Right lobe of liver (tissue), 6 donors: ENCODE measurements around the gene EME2. TPM values are rescaled to one million over a fixed set of nuclear protein-coding genes. Genes with fewer than 3 reads are reported as not detected.

ENCODE experiments used
- ATAC-seq, 4 donors: fragments of 200-7000 bp; cut with Tn5 transposase; one replicate each; pipeline ENCODE4 v1.9.1; 2020; ENCODE audit warnings: mild to moderate bottlenecking in 4 of 4, moderate library complexity in 4 of 4
- DNase-seq, 3 donors: peaks; one replicate each; pipeline ENCODE4 v3.0.0-alpha.2; 2020
- H3K27ac ChIP-seq, 3 donors: fragments of 200-600 bp; one replicate each; pipeline ENCODE4 v1.8.0; 2022
- H3K27me3 ChIP-seq, 2 donors: fragments of 200-600 bp; one replicate each; pipeline ENCODE4 v1.8.0; 2022
- H3K36me3 ChIP-seq, 4 donors: fragments of 200-600 bp; sonication (generic) in 1 of 4; one replicate each; pipeline versions ENCODE4 v1.5.1 to v1.8.0; 2017 to 2022; ENCODE audit warnings: control low read depth in 1 of 4
- H3K4me1 ChIP-seq, 4 donors: fragments of 200-600 bp; sonication (generic) in 1 of 4; one replicate each; pipeline versions ENCODE4 v1.5.1 to v1.8.0; 2017 to 2022; ENCODE audit warnings: control low read depth in 1 of 4
- H3K4me3 ChIP-seq, 3 donors: fragments of 200-600 bp; one replicate each; pipeline ENCODE4 v1.8.0; 2022
- H3K9me3 ChIP-seq, 4 donors: fragments of 200-600 bp; sonication (generic) in 1 of 4; one replicate each; pipeline versions ENCODE4 v1.5.1 to v1.8.0; 2017 to 2022; ENCODE audit warnings: control low read depth in 1 of 4
- CTCF ChIP-seq, 4 donors: fragments of 200-600 bp in 3 of 4; fragments of 450-650 bp in 1 of 4; IDR thresholded peaks; one replicate each; pipeline versions ENCODE4 v1.5.1 to v1.8.0; 2016 to 2022; ENCODE audit warnings: antibody characterized with exemption in 4 of 4, mild to moderate bottlenecking in 2 of 4
- POLR2A ChIP-seq: fragments of 450-650 bp; IDR thresholded peaks from one replicate; pipeline ENCODE4 v1.6.1; 2017; ENCODE audit warnings: antibody characterized with exemption, mild to moderate bottlenecking
- WGBS: methylation state at CpG from one replicate; pipeline ENCODE4 v1.1.6; 2018; ENCODE audit warnings: low coverage, low lambda C conversion rate; ENCODE audit not compliant: insufficient coverage; ENCODE audit errors: missing lambda C conversion rate; 5-methylcytosine and 5-hydroxymethylcytosine counted together
- intact Hi-C, 2 donors: fragments of 100-400 bp; cut with DNase I; formaldehyde crosslinking; loops; one replicate each; pipeline versions ENCODE4 v1.11.2 to v1.14.1; 2022
- total RNA-seq, 6 experiments: library from RNA; depleted of rRNA in 2 of 6; stranded (reverse); fragments of >200 nt in 2 of 6; fragmentation: NEBNext Ultra II Directional in 3 of 6; extraction: Animal tissue kit (Norgen Biotek cat#: 25700) in 3 of 6; gene quantifications; one replicate each; pipeline versions ENCODE4 v1.1.0 to v1.2.4, GENCODE V29; 2016 to 2023
- donor health status: DM: no; HTN: yes; CAD: no.
- donor health status: DM: no; HTN: no; CAD: no.
- donor health status: DM: no; HTN: no; CAD: no.
- donor health status: DM: no; HTN: yes; CAD: no.
- donor health status: DM: no; HTN: yes; CAD: no.

Gene EME2
- total RNA-seq, 6 experiments from 2014 or later, result 3.8 to 11.1 (median 5.0) TPM

DNA sequence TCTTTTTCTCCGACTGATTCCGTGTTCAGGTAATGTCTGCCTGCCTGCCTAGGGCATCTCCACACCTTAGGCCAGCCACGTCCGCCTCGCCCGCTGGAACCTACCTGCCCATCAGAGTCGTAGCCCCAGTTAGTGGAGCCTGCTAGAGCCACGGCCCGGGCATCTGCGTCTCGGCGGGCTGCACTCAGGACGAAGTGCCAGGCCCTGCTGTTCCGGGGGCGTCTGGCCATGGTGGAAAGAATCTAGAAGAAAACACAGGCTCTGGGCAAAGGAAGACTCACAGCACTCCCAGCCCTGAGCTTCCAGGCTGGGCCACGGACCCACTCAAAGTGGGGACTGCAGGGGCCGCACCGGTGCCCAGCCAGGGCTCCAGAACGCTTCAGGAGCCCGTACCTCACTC is 8.6 kb downstream of the EME2 start:
- H3K27ac ChIP-seq, result peak overlapping the region; percentile 75 to 95 (median 78)
- WGBS, result 60% methylated on average over 1 of the region's 20 CpGs

DNA sequence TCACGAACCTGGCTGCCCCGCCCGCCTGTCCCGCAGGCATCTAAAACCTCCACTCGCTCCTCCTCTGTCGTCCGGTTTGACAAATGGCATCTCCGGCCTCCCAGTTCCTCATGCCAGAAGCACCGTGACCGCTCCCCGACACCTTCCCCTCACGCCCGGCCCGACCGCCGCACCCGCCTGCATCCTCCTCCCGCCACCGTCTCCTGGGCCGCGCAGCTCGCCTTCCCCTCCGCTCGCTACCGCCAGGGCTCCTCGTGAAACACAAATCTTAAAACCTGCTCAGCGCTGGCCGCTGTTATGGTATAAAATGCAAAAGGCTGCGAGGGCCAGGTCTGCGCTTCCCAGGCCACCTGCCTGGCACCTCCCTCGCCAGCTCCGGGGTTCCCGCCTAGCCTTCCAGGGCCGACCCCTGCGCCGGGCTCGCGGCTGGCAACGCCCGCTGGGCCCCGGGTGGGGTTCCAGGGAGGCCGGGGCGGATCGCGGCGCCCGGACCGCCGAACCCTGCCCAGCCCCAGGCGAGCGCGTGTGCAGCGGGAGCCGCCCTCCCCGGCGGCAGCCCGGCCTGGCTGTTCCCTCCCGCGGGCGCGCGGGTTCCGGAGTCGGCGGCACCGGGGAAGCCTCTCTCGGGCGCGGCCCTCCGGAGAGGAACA is 9.3 kb downstream of the EME2 start:
- peaks cover 0 to 17% (median 4%) of the 10 kb centered on the region in 4 donors for H3K36me3 ChIP-seq
- ATAC-seq (peak in 2 of 4 donors; percentile 0 to 10), DNase-seq (peak; percentile 44 to 62 (median 56))
- WGBS, result 0% methylated on average over 24 of the region's 70 CpGs
- H3K27ac ChIP-seq, result peak overlapping the region; percentile 75 to 95 (median 78)
- intact Hi-C loops, result no loop called here
- no peaks in the 10 kb centered on the region for H3K9me3 ChIP-seq
- TF ChIP-seq CTCF (IDR thresholded peaks at IDR 0.05) (no peak), POLR2A (no peak)
- peaks cover 0 to 35% (median 11%) of the 10 kb centered on the region in 4 donors for H3K4me1 ChIP-seq
- no peaks in the 10 kb centered on the region for H3K27me3 ChIP-seq
- peak overlapping the region; percentile 84 to 94 (median 86) for H3K4me3 ChIP-seq

More for the DNA sequence above, 8.6 kb downstream of the EME2 start:
- H3K4me3 ChIP-seq, result peak overlapping the region; percentile 84 to 94 (median 86)
- TF ChIP-seq CTCF (IDR thresholded peaks at IDR 0.05), result no peak
- TF ChIP-seq POLR2A, result no peak
- peaks cover 0 to 22% (median 4%) of the 10 kb centered on the region in 4 donors for H3K36me3 ChIP-seq
- no peaks in the 10 kb centered on the region for H3K9me3 ChIP-seq
- H3K27me3 ChIP-seq, result no peaks in the 10 kb centered on the region
- H3K4me1 ChIP-seq, result peaks cover 0 to 35% (median 11%) of the 10 kb centered on the region in 4 donors
- intact Hi-C loops, result no loop called here
- peak in 2 of 3 donors; percentile 37 to 56 for DNase-seq
- no peak for ATAC-seq

DNA sequence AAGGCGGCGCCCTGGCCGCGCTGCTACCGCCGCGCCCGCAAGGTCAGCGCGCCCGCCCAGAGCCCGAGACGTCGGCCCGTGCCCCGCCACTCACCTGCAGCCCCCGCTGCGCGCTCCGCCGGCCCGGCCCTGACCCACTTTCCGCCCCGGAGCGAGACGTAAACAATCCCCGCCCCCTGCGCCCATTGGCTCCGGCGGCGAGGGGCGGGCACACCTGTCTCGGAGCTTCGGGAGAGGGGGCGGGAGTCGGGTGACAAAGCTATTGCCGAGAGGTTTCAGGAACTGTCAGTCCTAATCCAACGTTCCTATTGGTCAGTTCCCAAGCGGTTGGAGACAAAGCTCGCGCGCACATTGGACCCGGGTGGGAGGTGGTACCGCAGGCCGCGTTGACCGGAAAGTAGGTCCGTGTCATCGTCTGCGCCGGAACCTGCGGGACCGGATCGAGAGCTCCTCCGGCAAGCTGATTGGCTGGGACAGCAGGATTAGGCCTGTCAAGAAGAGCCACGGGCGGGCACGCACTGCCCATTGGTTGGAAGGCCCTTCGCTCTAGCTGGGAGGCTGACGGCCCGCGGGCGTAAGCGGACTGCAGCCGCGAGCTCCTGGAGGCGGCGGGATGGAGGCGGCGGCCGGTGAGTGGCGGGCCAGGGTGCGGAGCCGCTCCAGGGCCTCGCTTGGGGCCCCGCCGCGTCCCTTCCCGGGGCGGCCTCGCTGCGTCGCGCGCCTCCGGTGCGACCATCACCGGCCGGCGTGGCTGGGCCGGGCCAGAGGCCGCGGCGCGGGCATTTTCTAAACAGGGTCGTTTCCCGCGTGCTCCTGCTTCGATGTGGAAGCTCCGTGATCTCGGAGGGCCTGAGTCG is 10.0 kb downstream of the EME2 start, which contains the start of the genes NUBP2 and SPSB3:
NUBP2 (plus strand) TSS at position 553 of the 857 bp plus-strand sequence; CDS start at position 614, 61 bp downstream.
SPSB3 (minus strand) TSS at position 164 of the 857 bp plus-strand sequence. CDS start 1,088 bp downstream, outside the sequence.
- TF ChIP-seq CTCF (IDR thresholded peaks at IDR 0.05), result no peak
- TF ChIP-seq POLR2A, result peak; percentile 49
- 0% methylated on average over 18 of the region's 102 CpGs for WGBS
- Histone ChIP-seq H3K4me3 (peak within 1 kb of the TSS; percentile 84 to 94 (median 86)), H3K4me1 (peaks cover 0 to 35% (median 11%) of the 10 kb centered on the region in 4 donors), H3K27me3 (no peaks in the 10 kb centered on the region), H3K36me3 (peaks cover 0 to 9% (median 2%) of the 10 kb centered on the region in 4 donors), H3K27ac (peak within 1 kb of the TSS; percentile 75 to 95 (median 78)), H3K9me3 (no peaks in the 10 kb centered on the region)
- DNase-seq (peak; percentile 100), ATAC-seq (peak; percentile 84 to 90 (median 88))
- intact Hi-C loops, result no loop called here

DNA sequence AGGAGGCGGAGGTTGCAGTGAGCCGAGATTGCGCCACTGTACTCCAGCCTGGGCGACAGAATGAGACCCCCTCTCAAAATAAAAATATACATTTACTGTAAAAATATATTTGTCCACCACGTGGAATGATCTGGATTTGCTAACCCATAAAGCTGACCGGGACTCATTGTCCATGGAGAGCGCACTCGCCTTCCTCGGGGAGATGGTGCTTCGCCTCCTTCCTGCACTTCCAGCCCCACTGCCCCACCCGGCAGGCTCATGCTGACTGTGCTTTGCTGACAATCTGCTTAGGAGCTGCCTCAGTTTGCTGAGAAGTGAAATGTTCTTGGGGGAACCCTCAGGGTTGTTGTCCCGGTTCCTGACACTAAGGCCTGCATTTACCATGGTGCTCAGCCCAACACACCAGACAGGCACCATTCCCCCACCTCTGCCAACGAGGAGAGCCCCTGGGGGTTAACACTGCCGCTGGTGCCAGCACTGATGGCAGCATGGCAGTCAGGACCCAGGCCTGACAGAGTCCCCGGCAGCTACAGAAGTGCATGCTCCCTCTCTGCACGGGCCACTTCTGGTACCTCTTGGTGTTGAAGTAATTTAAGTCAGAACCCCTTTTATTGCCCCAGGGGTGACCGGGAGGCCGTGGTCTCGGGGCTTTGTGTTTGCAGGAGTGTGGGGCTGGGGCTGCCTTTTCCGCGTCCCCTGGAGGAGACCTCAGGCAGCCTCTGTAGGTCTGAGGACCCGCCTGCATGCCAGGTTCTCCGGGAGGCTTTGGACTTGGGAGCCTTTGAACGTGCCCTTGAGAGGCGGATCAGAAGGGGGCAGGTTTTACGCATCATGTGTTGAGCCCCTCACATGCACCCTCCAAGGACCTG is 12.6 kb downstream of the EME2 start:
- TF ChIP-seq POLR2A (no peak), CTCF (IDR thresholded peaks at IDR 0.05) (no peak)
- no peaks in the 10 kb centered on the region for H3K27me3 ChIP-seq
- peaks cover 0 to 23% (median 7%) of the 10 kb centered on the region in 4 donors for H3K4me1 ChIP-seq
- DNase-seq (peak in 1 of 3 donors; percentile 14), ATAC-seq (no peak)
- no peaks in the 10 kb centered on the region for H3K9me3 ChIP-seq
- H3K4me3 ChIP-seq, result no peak overlapping the region
- 90% methylated on average over 14 of the region's 26 CpGs for WGBS
- H3K36me3 ChIP-seq, result peaks cover 0 to 10% (median 5%) of the 10 kb centered on the region in 4 donors
- intact Hi-C loops, result no loop called here
- no peak overlapping the region for H3K27ac ChIP-seq
